ENCODE results near the gene BABAM1.
A peak's percentile ranks its signal among the peaks of the same experiment; 100 is the strongest.

Gene BABAM1

GRCh38 chr19:17266975-17267788 is at the start of gene BABAM1:
TSS of gene BABAM1 (plus strand) at chr19:17267443. CDS start at chr19:17268807, 1,364 bp downstream.
- DNase-seq, result peak; percentile 92 to 94

GRCh38 chr19:17219286-17219685 is 48.0 kb upstream of the BABAM1 start:
- DNase-seq, result no peak

GRCh38 chr19:17220207-17220758 is 47.0 kb upstream of the BABAM1 start:
- no peak for DNase-seq

GRCh38 chr19:17225053-17225452 is 42.2 kb upstream of the BABAM1 start:
- no peak for DNase-seq

GRCh38 chr19:17226002-17226933 is 41.0 kb upstream of the BABAM1 start, which contains the start of gene OCEL1:
TSS of gene OCEL1 (plus strand) at chr19:17226226. CDS start at chr19:17226248, 22 bp downstream.
- DNase-seq, result peak; percentile 95 to 97

GRCh38 chr19:17227798-17228367 is 39.4 kb upstream of the BABAM1 start:
- no peak for DNase-seq

- no peak for DNase-seq
Observed at GRCh38 chr19:17229890-17230289, 37.4 kb upstream of the BABAM1 start.

GRCh38 chr19:17232258-17232657 is 35.0 kb upstream of the BABAM1 start:
- no peak for DNase-seq

- peak; percentile 83 to 86 for DNase-seq
Observed at GRCh38 chr19:17234911-17235299, 32.3 kb upstream of the BABAM1 start.

GRCh38 chr19:17235300-17235970 is 31.8 kb upstream of the BABAM1 start:
- peak; percentile 75 to 85 for DNase-seq

GRCh38 chr19:17235971-17236777 is 31.1 kb upstream of the BABAM1 start:
- no peak for DNase-seq

GRCh38 chr19:17236811-17237543 is 30.3 kb upstream of the BABAM1 start:
- no peak for DNase-seq

GRCh38 chr19:17237747-17238706 is 29.2 kb upstream of the BABAM1 start:
- DNase-seq, result no peak

- DNase-seq, result no peak
Observed at GRCh38 chr19:17240062-17240752, 27.0 kb upstream of the BABAM1 start.

GRCh38 chr19:17240826-17241399 is 26.3 kb upstream of the BABAM1 start:
- no peak for DNase-seq

- DNase-seq, result no peak
Observed at GRCh38 chr19:17242431-17243208, 24.6 kb upstream of the BABAM1 start.

GRCh38 chr19:17243211-17243829 is 23.9 kb upstream of the BABAM1 start:
- no peak for DNase-seq
